HG02623 (cell line): ENCODE results near the gene ENO1.

Experiments
- ATAC-seq: cut with Tn5 transposase; IDR thresholded peaks from one replicate; pipeline ENCODE4 v1.9.1; 2021; ENCODE audit warnings: moderate library complexity; ENCODE audit not compliant: unreplicated experiment

Gene ENO1

DNA sequence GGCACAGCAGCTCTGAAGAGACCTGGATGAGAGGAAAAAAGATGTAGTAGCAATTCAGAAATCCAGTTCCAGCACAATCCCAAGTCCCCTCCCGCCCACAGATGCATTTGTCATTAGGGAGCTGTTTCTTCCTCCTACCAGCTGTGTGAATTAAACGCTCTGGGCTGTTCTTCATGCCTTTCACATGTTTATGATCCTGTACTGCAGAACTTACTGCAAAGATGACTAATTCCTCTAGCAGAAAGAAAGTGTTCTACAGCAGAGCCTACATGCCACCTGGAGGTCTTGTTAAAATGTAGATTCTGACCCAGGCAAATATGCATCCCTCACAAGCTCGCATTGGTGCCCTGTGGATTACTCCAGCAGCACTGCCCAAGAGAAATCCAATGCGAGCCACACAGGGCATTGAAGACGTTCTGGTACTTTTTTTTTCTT lies 6.5 kb downstream of the ENO1 start:
- ATAC-seq: no peak

- ATAC-seq: no peak
Measured at GRCh38 chr1:8871539-8871935, 6.9 kb downstream of the ENO1 start.

GRCh38 chr1:8870616-8871538 lies 7.6 kb downstream of the ENO1 start:
- ATAC-seq: no peak

- ATAC-seq: no peak
Measured at GRCh38 chr1:8870103-8870502, 8.4 kb downstream of the ENO1 start.

DNA sequence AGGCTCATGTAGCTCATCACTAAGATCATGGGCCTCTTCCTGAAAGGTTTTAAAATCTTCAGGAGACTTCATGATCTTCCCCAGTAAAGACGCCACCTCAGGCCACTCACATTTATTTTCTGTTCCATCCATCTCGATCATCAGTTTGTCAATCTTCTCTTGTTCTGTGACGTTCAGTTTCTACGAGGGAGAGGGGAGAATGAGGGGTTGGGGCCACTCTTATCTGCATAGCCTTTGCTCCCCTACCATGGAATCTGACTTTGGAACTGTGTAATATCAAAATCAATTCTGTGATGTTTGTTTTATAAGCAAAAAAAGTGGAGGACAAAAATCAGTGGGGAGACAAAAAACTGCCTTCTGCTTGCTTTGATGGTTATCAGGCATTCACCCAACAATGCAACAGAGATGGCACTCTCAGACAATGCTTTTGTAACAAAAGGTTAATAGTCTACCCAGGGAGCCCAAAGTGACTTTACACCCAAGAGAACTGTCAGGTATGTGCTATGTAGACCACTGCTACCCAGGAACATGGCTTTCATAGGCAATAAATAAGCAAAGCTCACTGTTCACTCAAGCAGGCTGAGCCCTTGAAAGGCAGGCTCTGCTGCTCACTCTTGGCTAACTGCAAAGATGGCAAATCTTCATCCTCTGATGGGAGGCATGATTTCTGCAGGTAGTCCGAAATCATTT lies 10.5 kb downstream of the ENO1 start:
- ATAC-seq: no peak

DNA sequence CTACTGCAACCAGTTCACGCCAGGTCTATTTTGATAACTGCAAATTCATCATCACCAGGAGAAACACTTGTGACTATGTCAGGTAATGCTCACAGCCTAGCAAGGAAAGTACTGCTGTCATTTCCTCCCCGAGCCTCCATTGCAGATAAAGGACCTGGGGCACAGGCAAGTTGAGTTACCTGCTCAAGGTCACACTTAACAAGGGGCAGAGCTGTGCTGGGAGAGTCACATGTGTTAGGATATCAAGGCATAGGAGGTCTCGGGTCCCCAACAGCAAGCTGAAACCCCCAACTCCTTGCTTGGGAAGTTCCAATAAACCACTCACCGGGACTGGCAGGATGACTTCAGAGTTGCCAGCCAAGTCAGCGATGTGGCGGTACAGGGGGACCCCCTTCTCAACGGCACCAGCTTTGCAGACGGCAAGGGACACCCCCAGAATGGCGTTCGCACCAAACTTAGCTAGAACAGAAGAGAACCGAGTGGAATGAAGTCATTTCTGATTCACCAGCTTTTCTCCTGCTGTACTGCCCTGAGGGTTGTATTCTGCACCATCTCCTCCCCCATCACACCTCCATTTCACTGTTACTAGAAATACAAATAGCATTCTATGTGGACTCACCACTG lies 11.6 kb downstream of the ENO1 start:
- no peak for ATAC-seq

DNA sequence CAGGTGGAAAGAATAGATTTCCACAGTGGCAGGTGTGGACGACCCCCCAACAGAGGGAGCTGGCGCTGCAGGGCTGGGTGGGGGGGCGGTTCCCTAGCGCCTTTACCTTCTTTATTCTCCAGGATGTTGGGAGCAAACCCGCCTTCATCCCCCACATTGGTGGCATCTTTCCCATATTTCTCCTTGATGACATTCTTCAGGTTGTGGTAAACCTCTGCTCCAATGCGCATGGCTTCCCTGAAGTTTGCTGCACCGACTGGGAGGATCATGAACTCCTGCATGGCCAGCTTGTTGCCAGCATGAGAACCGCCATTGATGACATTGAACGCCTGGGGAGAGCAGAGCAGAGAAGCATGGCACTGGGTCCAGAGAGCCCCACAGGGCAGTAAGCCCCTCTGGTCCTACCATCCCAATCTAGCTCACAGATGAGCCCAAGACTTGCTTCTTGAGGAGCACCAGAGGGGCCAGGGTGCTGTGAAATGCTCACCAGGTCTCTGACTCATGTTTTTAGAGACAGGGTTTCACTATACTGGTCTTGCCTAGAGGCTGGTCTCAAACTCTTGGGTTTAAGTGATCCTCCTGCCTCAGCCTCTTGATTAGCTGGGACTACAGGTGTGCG lies 12.2 kb downstream of the ENO1 start:
- no peak for ATAC-seq

GRCh38 chr1:8864713-8865344 lies 13.7 kb downstream of the ENO1 start:
- ATAC-seq: no peak

GRCh38 chr1:8863794-8864233 lies 14.7 kb downstream of the ENO1 start:
- no peak for ATAC-seq

- ATAC-seq: no peak
Measured at GRCh38 chr1:8863138-8863537, 15.3 kb downstream of the ENO1 start.

GRCh38 chr1:8862528-8862927 lies 16.0 kb downstream of the ENO1 start:
- no peak for ATAC-seq

DNA sequence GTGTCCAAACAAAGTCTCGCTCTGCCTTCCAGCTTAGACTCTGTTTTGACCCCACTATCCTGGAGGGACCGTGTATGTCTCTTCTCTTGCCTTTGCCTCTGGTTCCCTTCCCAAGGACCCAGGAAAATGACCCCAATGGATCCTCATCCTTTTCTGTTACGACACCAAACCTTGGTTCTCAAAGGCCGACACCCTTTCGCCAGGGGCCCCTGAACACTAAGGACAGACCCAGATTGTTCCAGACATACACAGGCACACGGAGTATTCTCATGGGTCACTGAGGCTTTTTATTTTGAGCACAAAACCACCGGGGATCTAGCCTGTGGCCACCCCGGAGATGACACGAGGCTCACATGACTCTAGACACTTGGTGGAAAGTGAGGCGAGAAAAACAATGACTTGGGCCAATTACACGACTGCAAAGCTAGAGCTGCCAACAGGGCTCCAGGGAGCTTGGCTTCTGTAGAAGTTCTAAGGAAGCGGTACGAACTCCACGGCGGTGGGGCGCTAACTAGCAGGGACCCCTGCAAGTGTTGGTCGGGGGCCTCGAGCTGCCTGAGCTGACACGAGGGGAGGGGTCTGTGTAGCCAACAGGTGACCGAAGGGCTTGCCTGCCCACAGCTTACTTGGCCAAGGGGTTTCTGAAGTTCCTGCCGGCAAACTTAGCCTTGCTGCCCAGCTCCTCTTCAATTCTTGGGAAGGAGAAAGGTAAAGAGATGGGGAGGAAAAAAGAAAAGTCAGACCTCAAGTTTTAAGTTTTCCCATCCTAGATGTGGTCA lies 17.6 kb downstream of the ENO1 start:
- ATAC-seq: no peak

GRCh38 chr1:8858888-8859706 lies 19.4 kb downstream of the ENO1 start:
- ATAC-seq: no peak

- ATAC-seq: no peak
Measured at GRCh38 chr1:8858112-8858668, 20.3 kb downstream of the ENO1 start.

- ATAC-seq: no peak
Measured at GRCh38 chr1:8856689-8857412, 21.6 kb downstream of the ENO1 start.

GRCh38 chr1:8854240-8854639 lies 24.2 kb downstream of the ENO1 start:
- no peak for ATAC-seq

- ATAC-seq: no peak
Measured at GRCh38 chr1:8851060-8851459, 27.4 kb downstream of the ENO1 start.
